GM19372 (cell line): ENCODE data around the gene CAVIN3.
"Not testable (repeated sequence)": the region's sequence is repeated elsewhere in the genome, so short reads cannot be mapped to it uniquely, and the experiment has no call there.

Experiments used
- ATAC-seq: cut with Tn5 transposase; IDR thresholded peaks from one replicate; pipeline ENCODE4 v1.9.1; 2021; ENCODE audit warnings: mild to moderate bottlenecking, low read depth, moderate library complexity; ENCODE audit not compliant: unreplicated experiment

CAVIN3 gene

GRCh38 chr11:6326985-6327384 is 6.7 kb upstream of the CAVIN3 start:
- ATAC-seq = no peak

GRCh38 chr11:6326303-6326702 is 6.0 kb upstream of the CAVIN3 start:
- ATAC-seq = no peak

GRCh38 chr11:6323291-6323905 is 3.1 kb upstream of the CAVIN3 start:
- no peak for ATAC-seq

- ATAC-seq = no peak
These were observed 1.7 kb upstream of the CAVIN3 start for GRCh38 chr11:6321961-6322362.

GRCh38 chr11:6321356-6321755 is 1.1 kb upstream of the CAVIN3 start:
- ATAC-seq = no peak

GRCh38 chr11:6319704-6320410 is 444 bp downstream of the CAVIN3 start:
- ATAC-seq = peak; percentile 49

- no peak for ATAC-seq
These were observed 1.1 kb downstream of the CAVIN3 start for GRCh38 chr11:6319001-6319703.

- ATAC-seq = no peak
These were observed 2.1 kb downstream of the CAVIN3 start for GRCh38 chr11:6318204-6318603.

GRCh38 chr11:6315811-6316425 is 4.4 kb downstream of the CAVIN3 start:
- peak; percentile 58 for ATAC-seq

- ATAC-seq = no peak
These were observed 8.2 kb downstream of the CAVIN3 start for GRCh38 chr11:6312106-6312505.

GRCh38 chr11:6307876-6308275 is 12.4 kb downstream of the CAVIN3 start:
- no peak for ATAC-seq

- ATAC-seq = no peak
These were observed 15.0 kb downstream of the CAVIN3 start for GRCh38 chr11:6305297-6305696.

- no peak for ATAC-seq
These were observed 16.6 kb downstream of the CAVIN3 start for GRCh38 chr11:6303661-6304060.

GRCh38 chr11:6301096-6301495 is 19.2 kb downstream of the CAVIN3 start:
- ATAC-seq = no peak

- no peak for ATAC-seq
These were observed 20.0 kb downstream of the CAVIN3 start for GRCh38 chr11:6300325-6300724.

- peak; percentile 62 for ATAC-seq
These were observed 21.7 kb downstream of the CAVIN3 start for GRCh38 chr11:6298605-6299004.

GRCh38 chr11:6297831-6298230 is 22.5 kb downstream of the CAVIN3 start:
- ATAC-seq = no peak

- ATAC-seq = no peak
These were observed 35.3 kb downstream of the CAVIN3 start for GRCh38 chr11:6285019-6285418.

GRCh38 chr11:6284250-6284649 is 36.1 kb downstream of the CAVIN3 start:
- no peak for ATAC-seq

GRCh38 chr11:6283453-6284023 is 36.8 kb downstream of the CAVIN3 start:
- no peak for ATAC-seq

GRCh38 chr11:6280809-6281208 is 39.5 kb downstream of the CAVIN3 start:
- not testable (repeated sequence) for ATAC-seq
